Activated T-cell treated with anti-CD3 and anti-CD28 coated beads, Interleukin-2, amount 50 U/mL, for 72 hours (primary cell): Measurements from ENCODE around the gene CLECL1. TPM values are rescaled to one million over a fixed set of nuclear protein-coding genes. Genes with fewer than 3 reads are reported as not detected.

Experiments
- ATAC-seq, 2 donors: fragments of 150-1000 bp; cut with Tn5 transposase; replicated peaks in 1 of 2; 2 replicates each; pipeline ENCODE4 v1.10.0; 2021; ENCODE audit warnings: moderate library complexity in 2 of 2, mild to moderate bottlenecking in 1 of 2
- DNase-seq, 2 donors: peaks; one replicate each; pipeline ENCODE4 v3.0.0; 2021 to 2022; ENCODE audit warnings: mixed read lengths in 1 of 2
- H3K27ac Mint-ChIP-seq: one replicate; pipeline ENCODE4 v1.8.0; 2022; ENCODE audit warnings: mild to moderate bottlenecking, moderate library complexity, mixed read lengths
- H3K27me3 Mint-ChIP-seq: one replicate; pipeline ENCODE4 v1.8.0; 2022; ENCODE audit warnings: low read depth, mixed read lengths
- H3K36me3 Mint-ChIP-seq, 2 donors: one replicate each; pipeline ENCODE4 v1.8.0; 2022; ENCODE audit warnings: mixed read lengths in 2 of 2, mild to moderate bottlenecking in 1 of 2; ENCODE audit not compliant: insufficient read depth in 2 of 2
- H3K4me1 Mint-ChIP-seq: one replicate; pipeline ENCODE4 v1.8.0; 2022; ENCODE audit warnings: low read depth, mixed read lengths
- H3K4me3 Mint-ChIP-seq, 2 donors: one replicate each; pipeline ENCODE4 v1.8.0; 2022; ENCODE audit warnings: mild to moderate bottlenecking in 2 of 2, mixed read lengths in 2 of 2, moderate library complexity in 2 of 2
- H3K9me3 Mint-ChIP-seq, 2 donors: one replicate each; pipeline ENCODE4 v1.8.0; 2022; ENCODE audit warnings: mixed read lengths in 2 of 2
- total RNA-seq, 2 donors: library from RNA; stranded (reverse); gene quantifications; one replicate each; pipeline ENCODE4 v1.2.3, GENCODE V29; 2022

The CLECL1 gene
- 10 to 100 TPM; 11.5 to 13.8 TPM for total RNA-seq

DNA sequence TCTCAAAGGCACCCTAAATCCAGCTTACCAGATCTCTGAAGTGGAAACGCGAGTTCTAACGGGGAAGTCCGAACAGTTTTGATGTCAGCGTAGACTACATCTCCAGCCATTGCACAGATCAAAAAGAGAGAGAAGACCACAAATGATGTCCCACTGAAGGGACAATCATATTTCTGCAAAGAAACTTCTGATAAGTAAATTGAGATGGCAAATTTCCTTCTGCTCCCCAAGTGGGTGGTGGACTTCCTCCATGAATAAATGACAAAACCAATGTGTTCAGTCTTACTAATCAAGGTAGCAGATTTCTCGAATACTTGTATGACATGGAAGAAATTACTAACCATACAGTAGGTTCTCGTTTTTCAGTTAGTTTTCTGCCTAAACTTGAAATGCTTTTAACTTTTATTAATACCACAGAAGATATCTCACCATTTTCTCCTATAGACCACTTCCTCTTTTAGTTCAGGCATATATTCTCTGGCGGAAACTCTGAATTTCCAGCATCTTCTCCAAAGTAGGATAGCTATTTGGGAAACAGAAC lies at the start of gene CLECL1:
Gene CLECL1 (minus strand): TSS at position 177 of the 541 bp plus-strand sequence.
- Mint-ChIP-seq H3K4me3 (peak within 1 kb of the TSS; percentile 79 to 89), H3K9me3 (peaks cover 0 to 2% of the 10 kb centered on the region in 2 donors), H3K27me3 (no peaks in the 10 kb centered on the region), H3K27ac (peak within 1 kb of the TSS; percentile 91), H3K4me1 (peaks cover 62% of the 10 kb centered on the region), H3K36me3 (no peaks in the 10 kb centered on the region)
- no peak for DNase-seq
- ATAC-seq: peak; percentile 83 to 87

DNA sequence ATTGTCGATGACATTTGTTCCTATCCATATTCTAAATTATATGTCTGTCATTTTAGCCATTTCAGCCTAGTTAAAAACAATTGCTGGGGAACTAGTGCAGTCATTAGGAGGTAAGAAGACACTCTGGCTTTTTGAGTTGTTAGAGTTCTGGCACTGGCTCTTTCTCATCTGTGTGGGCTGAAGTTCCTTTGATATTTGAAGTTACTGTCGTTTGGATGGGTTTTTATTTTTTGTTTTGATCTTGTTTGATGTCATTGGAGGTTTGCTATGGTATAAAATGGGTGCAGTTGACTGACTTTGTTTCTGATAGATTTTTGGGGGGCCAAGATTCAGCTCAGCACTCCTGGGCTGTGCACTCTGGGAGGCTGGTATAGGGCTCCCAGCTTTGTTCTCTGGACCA lies 48.5 kb upstream of the CLECL1 start:
- peak overlapping the region; percentile 64 for H3K27ac Mint-ChIP-seq
- H3K36me3 Mint-ChIP-seq: peaks cover 0 to 5% of the 10 kb centered on the region in 2 donors
- H3K27me3 Mint-ChIP-seq: no peaks in the 10 kb centered on the region
- H3K4me1 Mint-ChIP-seq: peaks cover 68% of the 10 kb centered on the region
- peak in 1 of 2 donors; percentile 9 for ATAC-seq
- peak overlapping the region; percentile 1 to 22 for H3K4me3 Mint-ChIP-seq
- DNase-seq: no peak
- peaks cover 1 to 3% of the 10 kb centered on the region in 2 donors for H3K9me3 Mint-ChIP-seq

DNA sequence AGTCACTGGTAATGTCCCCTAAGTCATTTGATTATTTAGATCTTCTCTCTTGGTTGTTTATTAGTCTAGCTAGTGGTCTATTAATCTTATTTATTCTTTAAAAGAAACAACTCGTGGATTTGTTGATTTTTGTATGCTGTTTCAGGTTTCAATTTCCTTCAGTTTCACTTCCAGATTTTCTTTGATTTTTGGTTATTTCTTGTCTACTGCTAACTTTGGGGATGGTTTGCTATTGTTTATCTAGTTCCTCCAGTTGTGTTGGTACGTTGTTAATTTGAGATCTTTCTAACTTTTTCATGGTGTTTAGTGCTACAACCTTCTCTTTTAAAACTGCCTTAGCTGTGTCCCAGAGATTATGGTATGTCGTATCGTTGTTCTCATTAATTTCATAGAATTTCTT lies 46.3 kb upstream of the CLECL1 start:
- peaks cover 2 to 5% of the 10 kb centered on the region in 2 donors for H3K36me3 Mint-ChIP-seq
- H3K4me3 Mint-ChIP-seq: peak overlapping the region in 1 of 2 donors; percentile 17
- H3K9me3 Mint-ChIP-seq: peaks cover 1 to 3% of the 10 kb centered on the region in 2 donors
- no peaks in the 10 kb centered on the region for H3K27me3 Mint-ChIP-seq
- no peak overlapping the region for H3K27ac Mint-ChIP-seq
- H3K4me1 Mint-ChIP-seq: peaks cover 83% of the 10 kb centered on the region
- no peak for ATAC-seq
- no peak for DNase-seq

DNA sequence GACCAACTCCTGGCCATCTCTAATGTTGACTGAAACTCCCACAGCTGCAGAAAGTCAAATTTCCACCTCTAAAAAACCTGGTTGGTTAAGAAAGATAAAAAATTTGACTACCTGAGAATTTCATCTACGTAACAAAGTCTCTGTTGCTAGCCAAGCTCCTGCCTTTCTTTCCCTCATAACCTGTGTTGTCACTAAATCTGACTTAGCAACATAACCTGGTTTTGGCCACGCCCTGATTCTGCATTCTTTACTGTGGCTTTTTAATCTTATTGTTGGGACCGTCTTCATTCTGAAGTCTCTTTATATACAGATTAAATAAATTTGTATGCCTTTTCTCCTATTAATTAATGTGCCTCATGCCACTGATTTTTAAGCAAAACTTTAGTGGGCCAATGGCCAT lies 43.9 kb upstream of the CLECL1 start:
- Mint-ChIP-seq H3K27me3 (no peaks in the 10 kb centered on the region), H3K27ac (peak overlapping the region; percentile 0)

DNA sequence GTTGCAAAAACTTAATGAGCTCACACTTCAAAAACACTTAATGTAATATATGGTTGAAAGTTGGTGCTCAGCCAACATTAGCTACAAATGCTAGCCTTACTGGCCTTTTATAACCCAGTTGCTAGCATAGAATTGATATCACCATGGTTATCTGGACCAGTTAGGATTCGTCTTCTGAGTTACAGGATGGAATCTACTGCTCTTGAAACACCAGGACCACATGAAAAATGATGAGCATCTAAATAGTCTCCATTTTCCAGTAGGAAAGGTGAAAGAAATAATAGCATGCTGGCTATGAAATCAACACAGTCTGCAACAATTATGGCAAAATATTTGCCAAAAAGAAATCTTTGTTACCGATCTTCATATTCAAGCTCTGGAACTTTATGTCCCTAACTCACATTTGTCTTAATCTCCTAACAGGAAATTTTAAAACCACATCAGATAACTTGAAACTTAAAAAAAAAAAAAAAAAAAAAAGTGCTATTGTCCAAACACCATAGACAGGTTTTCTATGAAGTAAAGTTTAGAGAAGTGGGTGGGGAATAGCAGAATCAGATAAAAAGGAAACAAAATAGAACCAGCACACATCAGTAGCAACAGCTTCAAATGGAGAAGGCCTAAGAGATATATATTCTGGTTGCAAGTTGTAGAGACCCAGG lies 40.5 kb upstream of the CLECL1 start:
- ATAC-seq (peak in 1 of 2 donors; percentile 19), DNase-seq (no peak)
- Mint-ChIP-seq H3K9me3 (no peaks in the 10 kb centered on the region), H3K27me3 (no peaks in the 10 kb centered on the region), H3K4me3 (peak overlapping the region; percentile 60 to 75), H3K4me1 (peaks cover 83% of the 10 kb centered on the region), H3K36me3 (peaks cover 0 to 2% of the 10 kb centered on the region in 2 donors), H3K27ac (no peak overlapping the region)

More for the DNA sequence above, 43.9 kb upstream of the CLECL1 start:
- Mint-ChIP-seq H3K4me3 (peak overlapping the region; percentile 33 to 75), H3K9me3 (no peaks in the 10 kb centered on the region), H3K36me3 (peaks cover 0 to 2% of the 10 kb centered on the region in 2 donors), H3K4me1 (peaks cover 92% of the 10 kb centered on the region)
- DNase-seq (no peak), ATAC-seq (peak; percentile 31 to 39)

DNA sequence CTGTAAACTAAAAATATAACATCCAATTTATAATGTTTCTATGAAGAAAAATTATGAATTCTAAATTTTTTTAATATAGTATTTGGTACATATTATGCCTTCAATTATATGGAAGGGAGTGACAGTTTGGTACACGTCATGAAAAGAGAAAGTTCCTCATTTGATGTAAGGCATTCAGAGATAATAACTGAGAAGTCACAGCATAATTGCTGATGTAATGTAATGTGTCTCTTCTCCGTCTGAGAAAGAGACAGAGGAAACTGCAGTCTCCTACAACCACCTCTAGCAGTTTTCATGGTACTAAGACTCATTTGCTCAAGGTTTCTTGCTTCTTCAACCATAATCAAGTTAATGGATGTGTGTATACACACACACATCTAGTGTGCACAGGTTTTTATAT lies 30.1 kb upstream of the CLECL1 start:
- DNase-seq (no peak), ATAC-seq (no peak)
- peaks cover 20 to 21% of the 10 kb centered on the region in 2 donors for H3K36me3 Mint-ChIP-seq
- H3K27me3 Mint-ChIP-seq: no peaks in the 10 kb centered on the region
- H3K4me1 Mint-ChIP-seq: peaks cover 62% of the 10 kb centered on the region
- peaks cover 0 to 5% of the 10 kb centered on the region in 2 donors for H3K9me3 Mint-ChIP-seq
- no peak overlapping the region for H3K27ac Mint-ChIP-seq
- H3K4me3 Mint-ChIP-seq: peak overlapping the region; percentile 5 to 41

DNA sequence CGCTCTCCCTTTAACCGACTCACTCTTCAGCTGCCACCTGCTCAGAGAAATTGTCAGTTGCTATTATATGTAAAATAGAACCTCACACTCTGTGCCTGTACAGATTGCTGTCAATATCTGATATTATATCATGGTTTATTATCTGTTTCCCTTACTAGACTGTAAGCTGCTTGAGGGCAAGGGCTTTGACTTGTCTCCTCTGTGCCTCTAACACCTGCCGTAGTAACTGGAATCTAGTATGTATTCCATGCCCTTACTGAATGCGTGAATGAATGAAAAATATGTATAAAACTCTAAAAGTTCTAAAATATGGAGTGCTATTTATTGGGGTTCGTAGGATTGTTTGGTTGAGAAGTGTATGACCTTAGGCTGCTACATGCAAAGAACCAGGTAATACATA lies 29.5 kb upstream of the CLECL1 start:
- ATAC-seq: no peak
- peak overlapping the region; percentile 90 to 100 for H3K4me3 Mint-ChIP-seq
- H3K27me3 Mint-ChIP-seq: no peaks in the 10 kb centered on the region
- H3K9me3 Mint-ChIP-seq: peaks cover 0 to 5% of the 10 kb centered on the region in 2 donors
- no peak for DNase-seq
- H3K36me3 Mint-ChIP-seq: peaks cover 24 to 27% of the 10 kb centered on the region in 2 donors
- peaks cover 56% of the 10 kb centered on the region for H3K4me1 Mint-ChIP-seq
- peak overlapping the region; percentile 100 for H3K27ac Mint-ChIP-seq

DNA sequence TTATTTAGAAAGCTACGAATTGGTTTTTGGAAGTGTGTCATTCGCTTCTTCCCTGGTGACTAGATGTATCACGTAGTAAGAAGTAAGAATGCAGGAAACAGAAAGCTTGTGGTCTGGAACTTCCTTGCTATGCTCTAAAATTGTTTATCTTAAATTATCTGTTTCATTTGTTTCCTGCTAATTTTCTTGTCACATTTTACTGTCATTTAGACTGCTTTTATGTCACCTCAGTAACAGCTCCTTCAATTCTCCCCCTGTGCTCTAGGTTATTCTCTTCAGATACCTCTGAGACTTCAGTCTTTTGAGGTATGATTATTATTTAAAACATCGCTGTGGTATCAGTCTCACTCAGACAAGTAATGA lies 28.5 kb upstream of the CLECL1 start:
- Mint-ChIP-seq H3K36me3 (peaks cover 29 to 36% of the 10 kb centered on the region in 2 donors), H3K27ac (peak overlapping the region; percentile 100), H3K4me1 (peaks cover 54% of the 10 kb centered on the region), H3K9me3 (peaks cover 0 to 5% of the 10 kb centered on the region in 2 donors), H3K4me3 (peak overlapping the region; percentile 90 to 100), H3K27me3 (no peaks in the 10 kb centered on the region)
- DNase-seq (no peak), ATAC-seq (peak; percentile 12 to 20)

DNA sequence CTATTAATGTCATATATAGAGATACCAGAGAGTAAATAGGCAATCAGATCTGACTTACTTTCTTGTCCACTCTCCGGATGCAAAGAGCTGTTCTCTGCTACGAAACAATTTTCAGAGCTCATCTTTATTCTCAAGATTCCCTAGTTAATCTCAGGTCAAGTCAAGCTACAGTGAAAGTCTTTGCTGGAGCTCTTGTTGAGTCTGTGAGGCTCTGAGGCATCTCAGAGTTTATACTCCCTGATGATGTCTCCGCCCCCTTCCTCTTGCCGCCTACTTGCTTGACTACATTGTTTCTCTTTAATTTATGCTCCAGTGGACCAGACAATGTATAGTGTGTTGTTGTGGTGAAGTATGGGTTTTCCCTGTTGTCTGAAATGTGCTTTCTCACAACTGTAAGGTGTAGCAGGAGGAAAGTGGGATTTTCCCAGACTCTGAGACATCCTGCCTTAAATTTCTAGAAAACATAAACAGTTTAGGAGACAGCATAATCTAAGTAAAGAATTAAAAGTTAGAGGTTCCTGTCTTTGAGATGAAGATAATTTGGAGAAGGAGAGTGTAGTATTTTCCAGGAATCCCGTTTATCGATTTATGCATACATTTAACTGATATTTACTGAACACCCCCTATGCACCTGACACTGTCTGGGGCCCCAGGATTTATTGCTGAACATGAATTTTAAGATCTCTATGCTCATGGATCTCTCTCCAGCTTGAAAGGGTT lies 28.0 kb upstream of the CLECL1 start, which contains the start of gene CD69:
Gene CD69 (minus strand): TSS at position 203 of the 720 bp plus-strand sequence. CDS start 81 bp downstream, at position 122.
- H3K4me3 Mint-ChIP-seq: peak within 1 kb of the TSS; percentile 90 to 100
- DNase-seq (peak; percentile 80 to 83), ATAC-seq (peak; percentile 57 to 59)
- peaks cover 32 to 40% of the 10 kb centered on the region in 2 donors for H3K36me3 Mint-ChIP-seq
- peaks cover 57% of the 10 kb centered on the region for H3K4me1 Mint-ChIP-seq
- peaks cover 0 to 5% of the 10 kb centered on the region in 2 donors for H3K9me3 Mint-ChIP-seq
- peak within 1 kb of the TSS; percentile 100 for H3K27ac Mint-ChIP-seq
- no peaks in the 10 kb centered on the region for H3K27me3 Mint-ChIP-seq

DNA sequence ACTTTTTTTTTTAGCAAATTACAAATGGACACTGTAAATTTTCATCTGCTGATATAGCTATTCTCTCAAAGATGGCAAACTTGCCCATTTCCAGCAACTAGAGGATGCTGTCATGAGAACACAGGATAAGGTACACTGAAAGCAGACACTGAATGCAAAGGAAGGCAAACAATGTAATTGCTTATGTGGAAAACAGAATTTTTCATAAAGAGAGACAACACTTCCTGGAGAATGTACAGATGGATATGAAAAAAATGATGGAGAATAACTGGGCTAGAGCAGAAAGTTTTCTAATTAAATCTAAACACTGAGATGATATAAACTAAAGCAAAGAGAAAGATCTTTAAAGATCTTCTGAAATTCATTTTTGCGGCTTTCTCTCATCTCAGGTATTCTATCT lies 27.2 kb upstream of the CLECL1 start:
- Mint-ChIP-seq H3K4me3 (peak overlapping the region; percentile 90 to 100), H3K27me3 (no peaks in the 10 kb centered on the region), H3K9me3 (peaks cover 0 to 5% of the 10 kb centered on the region in 2 donors), H3K36me3 (peaks cover 36 to 44% of the 10 kb centered on the region in 2 donors), H3K27ac (peak overlapping the region; percentile 100), H3K4me1 (peaks cover 54% of the 10 kb centered on the region)
- ATAC-seq: no peak
- no peak for DNase-seq

DNA sequence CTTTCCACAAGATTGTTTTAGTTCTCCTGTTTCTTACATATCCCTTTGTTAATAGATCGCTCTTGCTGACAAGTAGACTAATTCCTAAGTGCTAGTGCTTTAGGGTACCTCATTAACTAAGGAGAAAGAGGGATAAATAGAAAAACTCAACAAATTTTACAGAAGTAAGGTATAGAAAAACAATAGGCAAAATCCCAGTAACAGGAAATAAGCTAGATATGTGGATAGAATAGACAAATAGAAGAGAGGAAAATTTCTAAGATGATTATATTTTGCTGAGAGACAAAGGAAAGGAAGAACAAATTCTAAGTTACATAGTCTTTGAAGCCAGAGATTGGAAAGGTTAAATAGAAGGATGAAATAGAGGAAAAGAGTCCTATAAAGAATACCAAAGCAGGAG lies 26.8 kb upstream of the CLECL1 start:
- peak overlapping the region; percentile 100 for H3K27ac Mint-ChIP-seq
- DNase-seq (no peak), ATAC-seq (no peak)
- peaks cover 36 to 46% of the 10 kb centered on the region in 2 donors for H3K36me3 Mint-ChIP-seq
- H3K27me3 Mint-ChIP-seq: no peaks in the 10 kb centered on the region
- H3K4me3 Mint-ChIP-seq: peak overlapping the region; percentile 90 to 100
- H3K9me3 Mint-ChIP-seq: peaks cover 0 to 5% of the 10 kb centered on the region in 2 donors
- peaks cover 54% of the 10 kb centered on the region for H3K4me1 Mint-ChIP-seq

DNA sequence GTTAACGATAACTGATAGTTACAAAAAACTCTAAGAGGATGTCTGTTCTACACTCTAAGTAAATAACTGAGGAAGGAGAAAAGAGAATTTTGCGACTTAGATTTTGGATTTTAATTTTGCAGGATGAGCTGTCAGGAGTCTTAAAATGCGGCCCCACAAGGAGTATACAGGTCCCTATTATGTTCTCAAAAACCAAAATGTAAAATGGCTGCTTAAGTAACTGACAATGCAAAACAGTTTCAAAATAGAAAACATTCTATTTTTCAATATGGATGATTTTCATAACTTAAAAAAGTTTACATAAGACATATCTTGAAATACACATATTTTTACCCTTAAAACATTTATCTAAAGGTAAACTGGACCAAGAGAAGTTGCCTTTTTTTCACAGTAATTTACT lies 25.2 kb upstream of the CLECL1 start:
- Mint-ChIP-seq H3K27ac (peak overlapping the region; percentile 100), H3K27me3 (no peaks in the 10 kb centered on the region), H3K4me3 (peak overlapping the region; percentile 90 to 100), H3K36me3 (peaks cover 44 to 60% of the 10 kb centered on the region in 2 donors), H3K4me1 (peaks cover 57% of the 10 kb centered on the region), H3K9me3 (peaks cover 0 to 5% of the 10 kb centered on the region in 2 donors)
- DNase-seq: no peak
- no peak for ATAC-seq
